HG03521 (cell line): Measurements from ENCODE around the gene PICK1.
"Not testable (repeated sequence)": the region's sequence is repeated elsewhere in the genome, so short reads cannot be mapped to it uniquely, and the experiment has no call there.

Source experiments
- ATAC-seq: cut with Tn5 transposase; IDR thresholded peaks from one replicate; pipeline ENCODE4 v1.9.1; 2021; ENCODE audit warnings: mild to moderate bottlenecking, moderate library complexity; ENCODE audit not compliant: unreplicated experiment

Gene PICK1

DNA sequence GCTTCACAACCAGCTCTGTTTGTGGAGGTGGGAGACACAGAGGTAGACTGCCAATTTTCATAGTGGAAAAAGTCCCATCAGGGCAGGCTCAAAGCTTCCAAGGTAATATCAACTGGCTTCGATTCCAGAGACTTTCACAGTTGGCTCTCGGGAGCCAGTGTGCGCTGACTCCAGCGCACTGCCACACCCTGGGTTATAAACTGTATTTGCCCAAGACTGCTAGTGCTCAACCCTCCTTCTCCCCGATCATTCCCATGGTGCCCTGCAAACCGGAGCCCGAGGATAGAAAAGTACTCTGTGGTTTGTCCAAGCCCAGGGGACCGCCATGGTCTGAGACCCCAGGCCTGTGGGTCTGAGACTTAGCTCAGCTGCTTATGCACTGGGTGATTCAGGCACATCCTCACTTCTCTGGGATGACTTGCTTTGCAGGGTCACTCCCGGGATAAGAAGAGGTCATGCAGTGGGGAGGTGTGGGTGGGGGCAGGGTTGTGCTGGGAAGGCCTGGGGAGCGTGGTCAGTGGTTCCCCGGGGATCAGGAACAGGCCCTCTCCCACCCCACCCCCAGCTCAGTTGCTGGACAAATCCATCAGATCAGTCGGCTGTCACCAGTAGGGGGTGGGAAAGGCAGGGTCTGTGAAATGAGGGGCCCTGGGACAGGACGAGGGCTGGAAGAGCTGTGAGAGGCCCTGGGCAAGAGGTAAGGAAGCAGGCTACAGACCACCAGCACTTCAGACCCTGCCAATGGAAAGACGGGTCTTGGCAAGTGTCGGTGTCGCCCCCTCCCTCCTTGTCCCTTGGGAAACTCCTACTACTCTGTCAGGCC lies 26.7 kb upstream of the PICK1 start:
- ATAC-seq, result no peak

DNA sequence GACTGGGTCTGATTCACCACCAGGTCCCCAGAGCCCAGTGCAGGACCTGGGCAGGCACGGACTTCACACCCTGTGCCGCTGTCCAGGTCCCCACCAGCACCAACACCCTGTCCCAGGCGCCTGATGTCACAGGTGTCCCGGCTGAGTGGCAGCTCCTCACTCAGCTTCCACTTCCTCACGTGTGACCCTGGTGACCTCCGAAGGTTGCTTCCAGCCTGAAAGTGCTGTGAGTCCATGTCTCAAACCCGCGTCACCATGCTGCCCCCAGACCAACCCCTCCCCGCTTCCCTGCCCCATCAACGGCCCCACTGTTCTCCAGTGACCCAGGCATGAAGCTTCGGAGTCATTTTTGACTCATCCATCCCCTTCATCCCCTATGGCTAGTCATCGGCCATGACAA lies 25.7 kb upstream of the PICK1 start:
- no peak for ATAC-seq

DNA sequence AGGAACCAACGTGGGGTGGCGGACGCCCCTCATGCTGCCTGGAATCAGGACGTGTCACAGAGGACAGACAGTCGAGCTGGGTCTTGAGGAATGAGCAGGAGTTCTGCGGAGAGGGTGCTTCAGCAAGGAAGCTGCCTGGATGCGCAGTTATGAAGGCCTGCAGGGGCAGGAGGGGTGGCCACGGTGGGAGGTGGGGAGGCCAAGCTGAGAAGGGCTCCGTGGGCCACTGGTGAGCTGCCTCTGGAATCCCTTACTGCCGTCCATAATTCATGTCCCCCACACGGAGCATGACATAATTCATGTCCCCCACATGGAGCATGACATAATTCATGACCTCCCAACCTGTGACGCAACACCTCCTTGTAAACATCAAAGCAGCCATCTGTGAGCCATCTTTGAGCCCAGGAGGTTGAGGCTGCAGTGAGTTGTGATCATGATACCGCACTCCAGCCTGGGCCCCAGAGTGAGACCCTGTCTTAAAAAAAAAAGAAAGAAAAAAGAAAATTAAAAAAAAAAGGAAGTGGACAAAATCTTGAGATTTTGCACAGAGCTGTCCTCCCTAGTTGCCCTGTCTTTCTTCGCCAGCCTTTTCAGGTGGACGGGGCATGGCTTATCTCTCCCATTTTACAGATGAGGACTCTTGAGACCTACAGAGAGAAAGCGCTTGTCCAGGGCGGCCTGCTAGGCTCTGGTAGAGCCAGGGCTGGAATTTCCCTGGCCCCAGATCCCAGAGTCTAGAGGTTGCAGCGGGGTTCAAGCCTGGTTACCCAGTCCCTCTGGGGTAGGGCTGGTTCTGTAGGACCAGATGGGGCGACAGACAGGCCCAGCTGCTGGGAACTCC lies 24.3 kb upstream of the PICK1 start:
- ATAC-seq, result no peak

DNA sequence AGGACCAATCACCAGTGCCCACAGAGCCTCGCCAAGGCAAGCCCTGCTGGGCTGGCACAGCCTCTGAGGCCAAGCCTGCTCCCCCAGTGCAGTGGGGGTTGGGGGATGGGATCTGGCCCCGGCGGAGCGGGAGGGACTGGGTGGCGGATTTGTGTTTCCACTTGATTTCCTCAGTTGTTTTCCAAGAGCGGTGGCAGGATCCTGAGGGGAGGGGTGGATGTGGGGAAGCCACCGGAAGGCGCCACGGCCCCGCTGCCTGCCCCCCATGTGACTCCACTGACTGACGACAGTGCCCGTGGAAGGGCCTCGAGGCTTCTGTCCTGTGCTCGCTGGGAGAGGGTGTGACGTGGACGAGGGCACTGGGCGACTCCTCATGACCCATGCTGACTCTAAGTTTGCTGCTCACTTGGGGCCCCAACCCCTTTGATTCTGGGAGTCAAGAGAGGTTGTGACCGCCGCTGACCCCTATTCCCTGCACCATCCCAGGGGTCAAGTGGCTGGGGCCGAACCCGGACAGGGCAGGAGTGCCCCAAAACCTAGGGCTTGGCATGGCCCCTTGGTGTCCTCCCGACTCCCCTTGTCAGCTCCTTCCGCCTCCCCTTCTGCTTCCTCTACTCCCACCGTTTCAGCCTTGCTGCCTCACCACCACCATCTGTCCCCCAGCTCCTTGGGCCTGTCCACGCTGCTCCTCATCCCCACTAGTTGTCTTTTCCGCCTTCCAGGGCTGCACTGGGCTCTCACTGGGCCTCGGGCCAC lies 23.5 kb upstream of the PICK1 start:
- ATAC-seq, result no peak

DNA sequence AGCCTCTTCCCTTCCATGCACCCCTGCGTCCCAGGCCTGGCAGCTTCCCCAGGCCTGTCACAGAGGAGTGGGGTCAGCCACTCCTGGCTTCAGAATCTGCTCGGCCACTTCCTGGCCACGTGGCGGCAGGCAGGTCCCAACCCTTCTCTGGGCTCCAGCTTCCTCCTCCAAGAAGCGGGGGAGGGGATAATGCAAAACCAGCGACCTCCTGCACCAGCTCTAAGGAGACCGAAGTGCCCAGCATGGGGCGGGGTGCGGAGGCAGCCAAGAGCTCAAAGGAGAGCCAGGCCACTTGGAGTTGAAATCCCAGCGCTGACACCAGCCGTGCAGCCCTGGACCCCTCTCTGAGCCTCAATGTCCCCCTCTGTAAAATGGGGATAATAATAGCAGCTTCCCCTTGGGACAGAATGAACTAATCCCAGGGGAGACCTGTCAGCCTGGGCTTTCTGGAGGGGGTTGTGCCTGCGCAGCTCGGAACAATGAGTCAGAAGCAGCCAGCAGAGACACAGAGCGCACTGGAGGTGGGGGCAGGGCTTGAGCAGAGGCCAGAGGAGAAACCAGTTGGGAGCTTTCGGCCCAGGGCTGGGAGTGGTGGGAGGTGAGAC lies 22.8 kb upstream of the PICK1 start:
- no peak for ATAC-seq

DNA sequence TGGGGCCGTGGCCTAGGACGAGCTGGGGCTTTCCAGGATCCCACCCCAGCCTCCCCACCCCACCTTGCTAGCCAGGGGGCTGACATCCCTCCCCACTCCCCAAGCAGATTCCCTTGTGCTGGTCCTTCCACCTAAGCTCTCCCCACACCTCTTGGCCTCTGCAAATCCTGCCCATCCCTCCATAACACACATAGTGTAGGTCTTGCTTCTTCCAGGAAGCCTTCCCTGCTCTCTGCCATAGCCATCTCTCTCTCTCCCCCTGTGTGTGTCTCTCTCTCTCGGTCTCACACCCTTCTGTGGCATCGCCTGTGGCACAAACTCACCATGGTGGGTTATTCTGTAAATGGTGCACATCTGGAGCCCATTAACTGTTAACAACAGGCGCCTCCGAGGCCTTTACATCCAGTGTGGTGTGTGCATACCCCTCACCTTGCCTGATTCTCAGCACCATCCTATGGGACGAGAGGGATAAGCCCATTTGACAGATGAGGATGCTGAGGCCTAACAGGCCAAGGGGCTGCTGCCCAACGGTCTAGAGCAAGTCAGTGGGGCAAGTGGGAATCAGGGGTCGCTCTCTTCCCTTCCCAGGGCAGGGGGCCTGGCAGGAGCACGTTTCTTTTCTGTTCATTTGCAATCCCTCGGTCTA lies 22.2 kb upstream of the PICK1 start:
- no peak for ATAC-seq

DNA sequence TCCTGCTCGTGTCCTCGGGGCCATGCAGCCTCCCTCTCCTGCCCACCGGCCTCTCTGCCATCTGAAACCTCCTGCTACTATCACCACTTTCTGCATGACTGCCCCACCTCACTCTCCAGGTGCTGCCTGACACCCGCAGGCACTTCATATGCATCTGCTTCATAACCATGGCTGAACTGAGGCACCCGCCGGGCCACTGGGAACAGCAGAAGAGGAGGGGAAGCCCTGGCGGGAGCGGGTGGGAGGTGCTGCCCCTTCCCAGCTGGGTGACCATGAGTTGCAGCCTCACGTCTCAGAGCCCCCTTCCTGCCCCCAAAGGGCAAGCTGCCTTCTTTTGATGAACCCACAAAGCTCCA lies 21.7 kb upstream of the PICK1 start:
- ATAC-seq, result no peak

DNA sequence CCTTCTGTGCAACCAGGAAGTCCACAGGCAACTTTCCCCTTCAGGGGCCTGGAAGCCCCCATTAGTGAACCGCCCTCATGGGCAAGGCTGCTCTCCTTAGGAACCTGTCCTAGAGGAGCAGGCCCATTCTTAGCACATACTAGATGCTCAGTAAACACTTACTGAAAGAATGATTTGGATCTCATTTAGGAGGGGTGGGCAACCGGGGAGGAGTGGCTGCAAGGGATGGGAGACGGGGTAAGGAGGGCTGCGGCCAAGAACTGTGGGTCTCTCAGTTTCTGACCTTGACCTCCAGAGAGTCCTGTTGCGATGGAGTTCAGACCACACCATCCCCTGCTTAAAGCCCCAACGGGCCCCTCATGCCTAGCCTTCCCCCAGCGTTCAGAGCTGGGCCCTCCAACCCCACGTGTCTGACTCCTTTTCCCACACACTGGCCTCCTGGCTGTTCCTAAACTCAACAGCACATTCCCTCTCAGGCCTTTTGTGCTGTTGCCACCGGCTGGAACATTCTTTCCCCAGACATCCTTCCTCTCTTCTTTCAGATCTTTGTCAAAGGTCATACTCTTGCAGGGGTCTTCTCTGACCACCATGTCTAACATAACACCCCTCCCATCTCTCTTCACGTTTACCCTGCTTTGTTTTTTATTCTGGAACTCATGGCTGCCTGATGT lies 20.7 kb upstream of the PICK1 start:
- no peak for ATAC-seq

DNA sequence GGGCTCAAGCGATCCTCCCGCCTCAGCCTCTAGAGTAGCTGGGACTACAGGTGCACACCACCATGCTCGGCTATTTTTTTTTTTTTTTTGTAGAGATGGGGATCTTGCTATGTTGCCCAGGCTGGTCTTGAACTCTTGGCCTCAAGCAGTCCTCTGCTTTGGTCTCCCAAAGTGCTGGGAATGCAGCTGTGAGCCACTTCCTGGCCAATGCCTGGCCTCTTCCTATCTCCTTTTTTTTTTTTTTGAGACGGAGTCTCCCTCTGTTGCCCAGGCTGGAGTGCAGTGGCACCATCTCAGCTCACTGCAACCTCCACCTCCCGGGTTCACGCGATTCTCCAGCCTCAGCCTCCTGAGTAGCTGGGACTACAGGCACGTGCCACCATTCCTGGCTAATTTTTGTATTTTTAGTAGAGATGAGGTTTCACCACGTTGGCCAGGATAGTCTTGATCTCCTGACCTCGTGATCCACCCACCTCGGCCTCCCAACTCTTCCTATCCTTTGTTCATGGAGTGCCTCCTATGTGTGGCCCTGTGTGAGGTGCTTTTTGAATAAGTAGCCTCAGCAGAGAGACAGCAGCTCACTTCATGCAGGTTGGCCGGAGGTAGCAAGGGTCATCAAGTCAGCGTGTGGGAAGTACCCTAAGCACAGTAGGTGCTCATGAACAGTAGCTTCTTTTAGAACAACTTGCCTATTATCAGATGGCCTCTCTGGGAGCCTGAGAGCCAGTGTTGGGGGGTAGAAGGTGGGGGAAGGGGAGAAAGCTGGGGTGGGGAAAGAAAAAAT lies 19.6 kb upstream of the PICK1 start:
- not testable (repeated sequence) for ATAC-seq

DNA sequence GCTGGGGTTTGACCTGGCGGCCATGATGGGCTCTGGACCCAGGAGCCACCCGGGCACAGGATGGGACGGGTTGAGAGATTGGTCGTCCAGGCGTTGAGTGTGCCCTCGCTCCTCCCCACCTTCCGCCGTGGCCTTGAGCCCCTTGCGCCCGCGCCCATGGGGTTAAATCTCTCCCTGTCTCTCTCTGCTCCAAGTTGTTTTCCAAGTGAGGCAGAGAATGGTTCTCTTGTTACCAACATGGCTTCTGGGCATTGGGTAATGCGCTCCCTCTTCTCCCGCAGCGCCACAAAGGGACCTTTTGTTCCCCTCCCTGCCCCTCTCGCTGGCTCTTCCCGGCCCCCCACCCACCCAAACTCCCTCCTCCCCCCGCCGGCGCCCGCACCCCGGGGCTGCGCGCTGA lies 18.8 kb upstream of the PICK1 start:
- ATAC-seq, result no peak

DNA sequence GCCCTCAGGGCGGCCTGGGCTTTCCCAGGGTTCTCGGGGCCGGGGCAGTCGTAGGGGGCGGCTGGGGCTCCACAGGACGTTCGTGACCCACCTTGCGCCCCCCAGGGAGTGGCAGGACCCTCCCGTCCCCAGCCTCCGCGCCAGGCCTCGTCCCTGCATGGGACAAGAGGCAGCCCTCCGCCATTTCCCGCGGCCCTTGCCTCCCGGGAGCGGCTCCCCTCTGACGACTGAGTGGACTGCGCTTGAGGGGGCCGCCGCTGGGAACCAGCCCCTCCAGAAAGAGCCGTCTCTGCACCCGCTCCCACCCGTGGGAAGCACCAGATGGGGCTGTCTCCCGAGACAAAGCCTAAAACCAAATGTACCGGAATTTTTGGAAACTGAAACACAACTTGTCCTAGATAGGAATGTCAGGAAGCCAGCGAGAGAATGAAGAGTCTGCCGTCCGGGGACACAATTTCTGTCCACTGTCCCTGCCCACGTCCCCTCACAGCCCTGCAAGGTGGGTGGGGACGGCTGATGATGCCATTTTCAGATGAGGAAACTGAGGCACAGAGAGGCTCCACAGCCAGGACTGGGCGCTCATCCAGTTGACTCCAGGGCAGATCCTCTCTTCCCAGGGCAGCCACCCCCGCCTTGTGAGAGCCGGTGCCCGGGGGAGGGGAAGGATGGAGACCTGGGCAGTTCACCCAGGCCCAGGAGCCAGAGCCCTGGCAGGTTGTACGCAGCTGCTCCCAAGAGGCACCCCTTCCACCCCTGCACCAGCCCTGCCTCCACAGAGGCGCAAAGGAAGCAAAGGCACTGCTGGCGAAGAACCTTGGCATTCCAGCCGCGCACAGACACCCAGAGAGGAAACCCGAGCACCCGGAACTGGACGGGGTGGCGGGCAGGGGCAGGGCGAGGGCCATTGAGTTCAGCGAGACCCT lies 18.1 kb upstream of the PICK1 start:
- ATAC-seq, result no peak

DNA sequence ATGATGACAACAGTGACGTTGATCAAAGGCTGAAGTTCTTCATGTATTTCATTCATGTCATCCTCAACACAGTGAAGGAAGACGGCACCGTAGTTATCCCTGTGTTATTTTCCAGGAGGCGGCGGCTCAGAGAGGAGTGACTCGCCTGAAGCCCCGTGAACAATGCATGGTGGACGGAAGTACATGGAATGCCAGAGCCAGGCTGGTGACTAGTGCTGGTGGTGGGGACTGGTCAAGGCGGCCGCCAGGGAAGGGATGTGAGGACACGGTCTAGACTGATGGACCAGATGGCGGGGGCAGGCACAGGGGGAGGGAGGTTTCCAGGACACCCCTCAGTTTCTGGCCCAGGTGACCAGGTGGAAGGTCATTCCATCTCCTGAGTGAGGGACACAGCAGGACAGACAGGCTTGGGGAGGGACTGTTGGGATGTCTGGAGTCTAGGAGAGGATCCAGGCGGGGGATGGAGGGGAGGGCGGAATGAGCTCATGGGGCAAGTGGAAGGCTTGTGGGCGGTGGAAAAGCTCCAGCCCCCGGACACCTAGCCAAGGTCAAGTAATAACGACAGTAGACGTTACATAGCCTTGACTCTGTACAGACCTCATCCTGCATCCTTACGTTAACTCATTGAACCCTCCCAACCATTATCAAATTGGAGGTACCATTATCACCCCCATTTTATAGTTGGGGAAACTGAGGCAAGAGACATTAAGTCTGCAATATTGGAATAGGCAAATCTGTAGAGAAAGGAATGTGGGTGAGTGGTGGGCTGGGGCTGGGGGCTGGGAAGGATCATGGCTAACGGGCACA lies 16.0 kb upstream of the PICK1 start:
- ATAC-seq, result no peak

DNA sequence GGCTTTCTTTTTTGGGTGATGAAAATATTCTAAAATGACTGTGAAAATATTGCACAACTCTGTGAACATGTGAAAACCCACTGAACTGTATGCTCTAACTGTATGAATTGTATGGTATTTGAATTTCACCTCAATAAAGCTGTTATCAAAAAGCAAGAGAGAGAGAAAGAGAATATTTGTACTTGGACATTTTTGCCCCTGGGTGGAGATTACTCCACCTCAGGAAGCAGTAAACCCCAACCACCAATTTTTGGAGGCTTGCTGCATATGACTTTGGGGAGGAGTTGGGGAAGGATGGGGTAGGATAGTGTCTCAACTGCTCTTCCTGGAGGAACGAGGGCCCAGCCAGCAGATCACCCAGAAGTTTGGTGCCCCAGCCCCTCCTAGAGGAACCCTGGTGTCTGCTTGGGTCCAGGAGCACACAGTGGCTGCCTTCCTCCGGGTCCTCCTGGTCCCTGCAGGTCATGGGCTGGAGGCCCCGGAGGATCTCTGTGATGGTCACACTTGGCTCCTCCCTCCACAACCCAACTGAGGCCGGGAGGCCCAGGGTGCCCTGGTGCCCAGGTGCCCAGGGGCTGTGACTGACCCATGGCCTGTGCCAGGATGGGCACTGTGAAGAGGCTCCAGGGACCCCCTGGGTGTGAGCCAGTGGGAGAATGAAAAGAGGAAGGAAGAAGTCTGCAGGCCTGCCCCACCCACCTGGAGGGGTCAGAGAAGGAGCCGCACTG lies 15.3 kb upstream of the PICK1 start:
- no peak for ATAC-seq

DNA sequence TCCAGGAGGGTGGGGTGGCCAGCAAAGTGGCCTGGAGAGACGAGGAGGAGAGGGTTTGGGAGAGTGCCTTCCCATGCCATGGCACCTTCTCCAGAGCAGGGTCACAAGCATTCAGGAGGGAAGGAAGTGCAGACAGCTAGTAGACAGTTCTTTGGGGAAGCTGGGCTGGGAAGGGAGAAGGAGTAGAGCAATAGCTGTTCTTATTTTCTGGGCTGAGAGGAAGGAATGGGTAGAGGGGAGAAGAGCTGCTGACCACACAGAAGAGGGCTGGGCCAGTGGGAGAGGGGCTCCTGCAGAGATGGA lies 14.8 kb upstream of the PICK1 start:
- ATAC-seq, result no peak

DNA sequence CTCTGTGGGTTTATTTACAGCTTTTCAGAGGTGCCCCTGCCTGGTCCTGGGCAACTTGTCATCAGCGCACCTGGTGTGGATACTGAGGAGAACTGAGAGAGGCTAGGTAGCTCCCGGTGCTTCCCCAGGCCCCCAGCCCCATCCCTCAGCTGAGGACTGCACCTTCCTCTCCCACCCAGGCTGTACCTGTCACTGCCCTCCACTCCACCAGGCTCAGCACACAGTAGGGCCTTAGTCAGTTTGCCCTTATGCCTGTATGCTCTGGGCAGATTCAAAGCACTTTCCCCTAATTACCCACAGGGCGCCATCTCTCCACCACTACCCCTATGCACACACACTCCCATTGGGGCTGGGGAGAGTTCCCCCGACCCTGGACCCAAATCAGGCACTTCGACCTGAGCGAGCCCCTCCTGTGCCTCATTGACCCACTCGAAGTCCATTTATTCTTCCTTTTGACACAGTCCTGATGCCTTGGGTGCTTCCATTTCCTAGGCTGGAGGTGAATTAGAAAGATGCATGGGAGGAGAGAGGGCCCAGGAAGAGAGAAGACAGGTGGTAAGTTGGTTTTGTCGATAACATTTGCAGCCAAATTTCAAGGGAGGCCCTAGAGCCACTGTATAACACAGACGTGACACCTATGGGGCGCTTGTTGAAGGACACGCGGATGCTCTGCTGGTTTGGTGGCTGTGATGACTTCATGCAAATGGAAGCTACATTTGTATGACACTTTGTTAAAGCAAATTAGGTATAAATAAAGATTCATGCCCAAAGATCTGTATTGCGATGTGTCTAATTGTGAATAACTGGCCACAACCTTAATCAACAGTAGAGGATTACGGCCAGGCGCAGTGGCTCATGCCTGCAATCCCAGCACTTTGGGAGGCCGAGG lies 13.8 kb upstream of the PICK1 start:
- no peak for ATAC-seq
